ENCODE results near the gene HMCN2.

The HMCN2 gene

DNA sequence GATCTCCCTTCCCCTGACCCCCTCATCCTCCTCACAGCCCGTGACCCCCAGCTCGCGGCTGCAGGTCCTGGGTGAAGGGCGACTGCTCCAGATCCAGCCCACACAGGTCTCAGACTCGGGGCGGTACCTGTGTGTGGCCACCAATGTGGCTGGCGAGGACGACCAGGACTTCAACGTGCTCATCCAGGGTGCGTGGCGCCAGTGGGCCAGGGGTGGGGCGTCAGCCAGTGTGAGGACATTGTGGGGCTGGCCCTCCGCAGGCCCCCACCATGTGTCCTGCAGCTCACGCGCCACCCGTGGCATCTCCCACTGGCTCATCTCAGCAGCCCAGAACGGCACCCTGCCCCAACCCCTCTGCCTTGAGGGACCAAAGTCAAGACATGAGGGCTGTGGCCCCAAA, 112.1 kb downstream of the HMCN2 start:
- Histone ChIP-seq H3K79me2 (ENCODE audit: insufficient read depth, low read depth) (no peaks in the 10 kb centered on the region), H3K4me1 (ENCODE audit: low read depth, poor library complexity, severe bottlenecking) (no peaks in the 10 kb centered on the region), H3K27me3 (ENCODE audit: insufficient read depth, low read depth) (peaks cover 80% of the 10 kb centered on the region), H4K20me1 (ENCODE audit: insufficient read depth) (no peaks in the 10 kb centered on the region), H3K4me3 (IDR thresholded peaks at IDR 0.05; ENCODE audit: insufficient read depth, low read depth, low read length) (no peak overlapping the region), H3K36me3 (ENCODE audit: insufficient read depth) (no peaks in the 10 kb centered on the region), H2AFZ (ENCODE audit: low read depth) (no peak overlapping the region), H3K27ac (no peak overlapping the region), H3K9ac (no peak overlapping the region), H3K4me2 (no peak overlapping the region)
- TF ChIP-seq, protein P1, sequence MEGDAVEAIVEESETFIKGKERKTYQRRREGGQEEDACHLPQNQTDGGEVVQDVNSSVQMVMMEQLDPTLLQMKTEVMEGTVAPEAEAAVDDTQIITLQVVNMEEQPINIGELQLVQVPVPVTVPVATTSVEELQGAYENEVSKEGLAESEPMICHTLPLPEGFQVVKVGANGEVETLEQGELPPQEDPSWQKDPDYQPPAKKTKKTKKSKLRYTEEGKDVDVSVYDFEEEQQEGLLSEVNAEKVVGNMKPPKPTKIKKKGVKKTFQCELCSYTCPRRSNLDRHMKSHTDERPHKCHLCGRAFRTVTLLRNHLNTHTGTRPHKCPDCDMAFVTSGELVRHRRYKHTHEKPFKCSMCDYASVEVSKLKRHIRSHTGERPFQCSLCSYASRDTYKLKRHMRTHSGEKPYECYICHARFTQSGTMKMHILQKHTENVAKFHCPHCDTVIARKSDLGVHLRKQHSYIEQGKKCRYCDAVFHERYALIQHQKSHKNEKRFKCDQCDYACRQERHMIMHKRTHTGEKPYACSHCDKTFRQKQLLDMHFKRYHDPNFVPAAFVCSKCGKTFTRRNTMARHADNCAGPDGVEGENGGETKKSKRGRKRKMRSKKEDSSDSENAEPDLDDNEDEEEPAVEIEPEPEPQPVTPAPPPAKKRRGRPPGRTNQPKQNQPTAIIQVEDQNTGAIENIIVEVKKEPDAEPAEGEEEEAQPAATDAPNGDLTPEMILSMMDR (conservative IDR thresholded peaks at IDR 0.05; ENCODE audit: low read depth, low read length) = no peak

GRCh38 chr9:130378875-130379648, 113.5 kb downstream of the HMCN2 start:
- H3K4me3 ChIP-seq (IDR thresholded peaks at IDR 0.05; ENCODE audit: insufficient read depth, low read depth, low read length) = no peak overlapping the region
- no peaks in the 10 kb centered on the region for H4K20me1 ChIP-seq (ENCODE audit: insufficient read depth)
- H3K27ac ChIP-seq = no peak overlapping the region
- no peak overlapping the region for H3K4me2 ChIP-seq
- H3K36me3 ChIP-seq (ENCODE audit: insufficient read depth) = no peaks in the 10 kb centered on the region
- no peak overlapping the region for H2AFZ ChIP-seq (ENCODE audit: low read depth)
- TF ChIP-seq, protein P1 (conservative IDR thresholded peaks at IDR 0.05; ENCODE audit: low read depth, low read length) = no peak
- peaks cover 89% of the 10 kb centered on the region for H3K27me3 ChIP-seq (ENCODE audit: insufficient read depth, low read depth)
- H3K4me1 ChIP-seq (ENCODE audit: low read depth, poor library complexity, severe bottlenecking) = no peaks in the 10 kb centered on the region
- H3K9ac ChIP-seq = no peak overlapping the region
- no peaks in the 10 kb centered on the region for H3K79me2 ChIP-seq (ENCODE audit: insufficient read depth, low read depth)

- Histone ChIP-seq H3K79me2 (ENCODE audit: insufficient read depth, low read depth) (no peaks in the 10 kb centered on the region), H3K4me3 (IDR thresholded peaks at IDR 0.05; ENCODE audit: insufficient read depth, low read depth, low read length) (no peak overlapping the region), H3K9ac (no peak overlapping the region), H3K27ac (no peak overlapping the region), H3K4me2 (no peak overlapping the region), H3K4me1 (ENCODE audit: low read depth, poor library complexity, severe bottlenecking) (no peaks in the 10 kb centered on the region), H4K20me1 (ENCODE audit: insufficient read depth) (no peaks in the 10 kb centered on the region), H3K27me3 (ENCODE audit: insufficient read depth, low read depth) (peaks cover 89% of the 10 kb centered on the region), H2AFZ (ENCODE audit: low read depth) (no peak overlapping the region), H3K36me3 (ENCODE audit: insufficient read depth) (no peaks in the 10 kb centered on the region)
- TF ChIP-seq, protein P1 (conservative IDR thresholded peaks at IDR 0.05; ENCODE audit: low read depth, low read length) = no peak
Observed at GRCh38 chr9:130379649-130379970, 114.0 kb downstream of the HMCN2 start.

DNA sequence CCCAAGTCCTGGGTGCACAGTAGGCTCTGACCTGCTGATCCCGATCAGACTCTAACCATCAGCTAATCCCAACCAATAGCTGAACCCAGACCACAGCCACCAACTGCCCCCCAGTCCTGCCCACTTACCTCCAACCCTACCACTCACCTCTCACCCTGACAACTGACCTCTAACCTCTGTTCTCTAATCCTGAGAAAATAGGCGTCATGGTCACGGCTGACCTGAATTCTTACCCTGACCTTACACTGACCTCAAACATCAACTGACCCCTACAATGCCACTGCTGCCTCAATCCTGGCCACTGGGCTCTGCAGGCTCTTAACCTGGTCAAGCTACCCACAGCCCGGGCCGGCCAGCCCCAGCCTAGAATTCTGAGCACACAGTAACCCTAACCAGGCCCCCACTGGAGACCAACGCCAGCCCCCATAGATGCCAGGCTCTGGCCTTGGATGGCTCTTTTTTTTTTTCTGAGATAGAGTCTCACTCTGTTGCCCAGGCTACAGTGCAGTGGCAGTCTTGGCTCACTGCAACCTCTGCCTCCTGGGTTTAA, 115.4 kb downstream of the HMCN2 start:
- Histone ChIP-seq H3K79me2 (ENCODE audit: insufficient read depth, low read depth) (no peaks in the 10 kb centered on the region), H3K9ac (no peak overlapping the region), H3K4me3 (IDR thresholded peaks at IDR 0.05; ENCODE audit: insufficient read depth, low read depth, low read length) (no peak overlapping the region), H3K27me3 (ENCODE audit: insufficient read depth, low read depth) (peaks cover 88% of the 10 kb centered on the region), H3K27ac (no peak overlapping the region), H3K4me1 (ENCODE audit: low read depth, poor library complexity, severe bottlenecking) (no peaks in the 10 kb centered on the region), H3K36me3 (ENCODE audit: insufficient read depth) (no peaks in the 10 kb centered on the region), H4K20me1 (ENCODE audit: insufficient read depth) (no peaks in the 10 kb centered on the region), H3K4me2 (no peak overlapping the region), H2AFZ (ENCODE audit: low read depth) (no peak overlapping the region)
- TF ChIP-seq, protein P1 (conservative IDR thresholded peaks at IDR 0.05; ENCODE audit: low read depth, low read length) = no peak
